MM.1S (cell line): Measurements from ENCODE around the gene ZNF35.

Experiments
- CTCF ChIP-seq: fragments of 300-600 bp; sonication (generic); IDR thresholded peaks from 2 replicates; pipeline ENCODE4 v1.5.1; 2016; ENCODE audit warnings: antibody characterized with exemption, low read length, mixed read lengths
- EZH2 ChIP-seq: fragments of 300-600 bp; sonication (generic); optimal IDR thresholded peaks from 2 replicates; pipeline ENCODE3; 2017; ENCODE audit warnings: low read depth, mild to moderate bottlenecking, antibody characterized with exemption, low read length, mixed read lengths

DNA sequence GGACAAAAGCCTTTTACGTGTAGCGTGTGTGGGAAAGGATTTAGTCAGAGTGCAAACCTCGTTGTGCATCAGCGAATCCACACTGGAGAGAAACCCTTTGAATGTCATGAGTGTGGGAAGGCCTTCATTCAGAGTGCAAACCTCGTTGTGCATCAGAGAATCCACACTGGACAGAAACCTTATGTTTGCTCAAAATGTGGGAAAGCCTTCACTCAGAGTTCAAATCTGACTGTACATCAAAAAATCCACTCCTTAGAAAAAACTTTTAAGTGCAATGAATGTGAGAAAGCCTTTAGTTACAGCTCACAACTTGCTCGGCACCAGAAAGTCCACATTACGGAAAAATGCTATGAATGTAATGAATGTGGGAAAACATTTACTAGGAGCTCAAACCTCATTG lies 10.5 kb downstream of the ZNF35 start:
- no peak for TF ChIP-seq CTCF
- TF ChIP-seq EZH2: no peak
